Activated T-cell treated with anti-CD3 and anti-CD28 coated beads for 48 hours (primary cell): ENCODE measurements around the gene SLC12A9.
A peak's percentile ranks its signal among the peaks of the same experiment; 100 is the strongest.
"Not testable (repeated sequence)": the region's sequence is repeated elsewhere in the genome, so short reads cannot be mapped to it uniquely, and the experiment has no call there.

Source experiments
- DNase-seq: peaks from one replicate; pipeline ENCODE4 v3.0.0-alpha.2; 2020; ENCODE audit warnings: low read depth

SLC12A9 gene

GRCh38 chr7:100896732-100897608 lies 44.5 kb downstream of the SLC12A9 start:
- peak; percentile 51 for DNase-seq

GRCh38 chr7:100897772-100898454 lies 45.4 kb downstream of the SLC12A9 start:
- DNase-seq = no peak

DNA sequence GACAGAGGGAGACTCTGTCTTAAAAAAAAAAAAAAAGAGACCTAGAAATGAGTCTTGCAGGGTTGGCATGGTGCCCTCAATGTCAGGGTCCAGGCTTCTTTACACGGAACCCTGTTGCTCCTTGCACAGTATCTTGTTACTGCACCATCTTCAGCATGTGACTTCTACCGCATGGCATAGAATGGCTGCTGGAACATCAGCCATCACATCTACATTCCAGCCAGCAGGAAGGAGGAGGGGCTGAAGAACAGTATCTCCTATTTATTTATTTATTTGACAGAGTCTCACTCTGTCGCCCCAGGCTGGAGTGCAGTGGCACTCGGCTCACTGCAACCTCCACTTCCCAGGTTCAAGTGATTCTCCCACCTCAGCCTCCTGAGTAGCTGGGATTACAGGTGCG lies 46.9 kb downstream of the SLC12A9 start:
- DNase-seq = no peak

DNA sequence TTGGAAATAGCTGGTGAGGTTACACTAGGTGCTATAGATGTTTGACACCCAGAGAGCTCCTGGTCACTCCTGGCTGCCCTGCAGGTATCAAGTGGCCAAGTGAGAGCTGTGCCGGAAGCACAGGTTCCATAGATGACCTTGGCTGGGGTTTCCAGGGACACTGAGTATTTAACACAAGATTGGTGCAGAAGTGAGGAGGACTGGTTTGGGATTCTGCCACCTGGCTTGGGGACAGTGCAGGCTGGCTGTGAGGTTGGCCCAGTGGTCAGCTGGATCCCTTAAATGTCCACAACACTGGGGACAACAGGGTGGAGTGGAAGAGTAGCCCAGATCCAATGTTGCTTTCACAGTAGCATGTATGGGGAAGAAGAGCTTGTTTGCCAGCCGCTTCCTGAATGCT lies 48.5 kb downstream of the SLC12A9 start:
- no peak for DNase-seq

DNA sequence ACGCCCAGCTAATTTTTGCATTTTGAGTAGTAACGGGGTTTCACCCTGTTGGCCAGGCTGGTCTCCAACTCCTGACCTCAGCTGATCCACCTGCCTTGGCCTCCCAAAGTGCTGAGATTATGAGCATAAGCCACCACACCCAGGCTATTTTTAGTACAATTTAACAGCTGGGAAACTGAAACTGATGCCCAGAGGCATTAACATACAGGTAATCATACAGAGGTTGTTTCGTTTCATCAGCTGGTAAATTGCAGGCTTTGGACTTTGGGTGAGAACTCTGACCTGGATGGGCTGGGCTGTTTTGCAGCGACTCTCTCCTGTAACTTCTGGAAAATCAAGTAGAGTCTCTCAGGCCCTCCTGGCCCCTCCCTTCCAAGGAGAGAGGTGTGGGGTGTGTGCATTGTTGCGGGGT lies 49.4 kb downstream of the SLC12A9 start:
- no peak for DNase-seq

- DNase-seq = no peak
These were observed 50.1 kb downstream of the SLC12A9 start for GRCh38 chr7:100902638-100903037.

- DNase-seq = no peak
These were observed 56.0 kb downstream of the SLC12A9 start for GRCh38 chr7:100908512-100908911.

- DNase-seq = not testable (repeated sequence)
These were observed 57.9 kb downstream of the SLC12A9 start for GRCh38 chr7:100910443-100910842.

- DNase-seq = no peak
These were observed 59.0 kb downstream of the SLC12A9 start for GRCh38 chr7:100911484-100911883.

DNA sequence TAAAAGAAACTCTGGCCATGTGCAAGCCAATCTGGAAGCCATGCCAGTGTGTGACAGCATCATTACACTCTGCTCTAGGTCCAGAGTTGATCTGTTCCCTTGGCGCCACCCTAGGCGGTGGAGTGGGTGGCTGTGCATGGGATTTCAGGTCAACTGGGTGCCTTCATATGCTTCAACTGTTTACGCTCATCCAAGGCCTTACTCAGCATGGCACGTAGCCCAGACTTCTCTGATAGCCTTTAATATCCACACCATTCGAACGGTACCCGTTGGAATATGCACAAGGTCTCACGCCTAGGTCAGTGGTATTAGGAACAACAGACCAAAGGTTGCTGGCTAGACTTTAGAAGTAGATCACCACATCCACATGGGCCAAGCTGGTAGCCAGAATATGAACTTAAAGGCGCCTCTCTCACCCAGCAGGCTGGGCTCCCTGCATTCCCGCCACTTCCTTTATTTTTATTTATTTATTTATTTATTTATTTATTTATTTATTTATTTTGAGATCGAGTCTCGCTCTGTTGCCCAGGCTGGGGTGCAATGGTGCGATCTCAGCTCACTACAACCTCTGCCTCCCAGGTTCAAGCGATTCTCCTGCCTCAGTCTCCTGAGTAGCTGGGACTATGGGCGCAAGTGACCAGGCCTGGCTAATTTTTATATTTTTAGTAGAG lies 61.8 kb downstream of the SLC12A9 start:
- no peak for DNase-seq

DNA sequence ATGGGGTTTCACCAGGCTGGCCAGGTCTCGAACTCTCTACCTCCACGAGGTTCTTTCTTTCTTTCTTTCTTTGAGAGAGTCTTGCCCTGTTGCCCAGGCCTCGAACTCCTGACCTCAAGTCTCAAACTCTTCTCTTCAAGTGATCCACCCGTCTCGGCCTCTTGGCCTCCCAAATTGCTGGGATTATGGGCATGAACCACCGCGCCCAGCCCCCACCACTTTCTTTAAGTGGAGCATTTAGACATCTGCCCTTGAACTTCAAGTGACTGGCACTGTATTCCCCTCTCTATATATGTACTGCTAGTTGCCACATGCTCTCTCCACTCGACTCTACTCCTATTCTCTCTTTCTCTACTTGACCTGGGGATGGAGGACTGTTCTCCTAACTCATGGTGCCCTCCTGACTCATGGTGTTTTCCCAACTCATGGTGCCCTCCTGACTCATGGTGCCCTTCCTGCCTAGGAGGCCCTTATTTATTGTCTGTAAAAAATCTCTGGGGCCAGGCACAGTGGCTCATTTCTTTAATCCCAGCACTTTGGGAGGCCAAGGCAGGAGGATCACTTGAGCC lies 62.5 kb downstream of the SLC12A9 start:
- DNase-seq = no peak
